Trophoblast cell (in vitro differentiated cells and primary cell): ENCODE measurements around the gene PRICKLE1.

Experiments
- DNase-seq, 2 donors: peaks; one replicate each; pipeline ENCODE4 v3.0.0-alpha.2; 2016
- H2AFZ ChIP-seq: 2 replicates; pipeline ENCODE4 v1.6.1; 2013; ENCODE audit warnings: low read length, moderate library complexity, mild to moderate bottlenecking; ENCODE audit not compliant: insufficient read depth, poor library complexity
- H2AK5ac ChIP-seq: 2 replicates; pipeline ENCODE4 v1.6.1; 2013; ENCODE audit warnings: mild to moderate bottlenecking, low read length
- H2BK120ac ChIP-seq: 2 replicates; pipeline ENCODE4 v1.6.1; 2013; ENCODE audit warnings: low read length, mild to moderate bottlenecking, moderate library complexity; ENCODE audit not compliant: insufficient read depth, poor library complexity
- H2BK12ac ChIP-seq: 2 replicates; pipeline ENCODE4 v1.6.1; 2013; ENCODE audit warnings: mild to moderate bottlenecking, low read length, moderate library complexity
- H2BK5ac ChIP-seq: 2 replicates; pipeline ENCODE4 v1.6.1; 2013; ENCODE audit warnings: low read length, low read depth, moderate library complexity, mild to moderate bottlenecking; ENCODE audit not compliant: poor library complexity
- H3K14ac ChIP-seq: 2 replicates; pipeline ENCODE4 v1.6.1; 2013; ENCODE audit warnings: mild to moderate bottlenecking, low read length
- H3K18ac ChIP-seq: 2 replicates; pipeline ENCODE4 v1.6.1; 2013; ENCODE audit warnings: mild to moderate bottlenecking, low read length
- H3K23ac ChIP-seq: 2 replicates; pipeline ENCODE4 v1.6.1; 2013; ENCODE audit warnings: low read length
- H3K27ac ChIP-seq: 2 replicates; pipeline ENCODE4 v1.5.1; 2013; ENCODE audit warnings: low read depth, mild to moderate bottlenecking, inconsistent platforms, low read length, moderate library complexity
- H3K27me3 ChIP-seq: 2 replicates; pipeline ENCODE4 v1.6.1; 2013; ENCODE audit warnings: inconsistent platforms, mild to moderate bottlenecking, low read length, moderate library complexity; ENCODE audit not compliant: insufficient read depth
- H3K36me3 ChIP-seq, 2 experiments: 1 replicate in 1 of 2; 2 replicates in 1 of 2; pipeline ENCODE4 v1.6.1; 2013; ENCODE audit warnings: low read length in 2 of 2, mild to moderate bottlenecking in 2 of 2, moderate library complexity in 1 of 2; ENCODE audit not compliant: insufficient read depth in 2 of 2, control insufficient read depth in 1 of 2
- H3K4ac ChIP-seq: 2 replicates; pipeline ENCODE4 v1.6.1; 2013; ENCODE audit warnings: low read depth, mild to moderate bottlenecking, low read length, moderate library complexity
- H3K4me1 ChIP-seq, 2 experiments: 1 replicate in 1 of 2; 2 replicates in 1 of 2; pipeline ENCODE4 v1.6.1; 2013; ENCODE audit warnings: low read length in 2 of 2, mild to moderate bottlenecking in 2 of 2, moderate library complexity in 1 of 2; ENCODE audit not compliant: insufficient read depth in 2 of 2, control insufficient read depth in 1 of 2
- H3K4me2 ChIP-seq: 2 replicates; pipeline ENCODE4 v1.6.1; 2013; ENCODE audit warnings: inconsistent platforms, mild to moderate bottlenecking, low read length, moderate library complexity
- H3K4me3 ChIP-seq: 2 replicates; pipeline ENCODE4 v1.5.1; 2013; ENCODE audit warnings: mild to moderate bottlenecking, low read depth, low read length, inconsistent platforms
- H3K79me1 ChIP-seq: one replicate; pipeline ENCODE4 v1.6.1; 2013; ENCODE audit warnings: low read length
- H3K79me2 ChIP-seq: 2 replicates; pipeline ENCODE4 v1.6.1; 2013; ENCODE audit warnings: low read length, mild to moderate bottlenecking; ENCODE audit not compliant: control insufficient read depth, insufficient read depth, poor library complexity
- H3K9ac ChIP-seq: 2 replicates; pipeline ENCODE4 v1.6.1; 2013; ENCODE audit warnings: mild to moderate bottlenecking, low read length
- H3K9me3 ChIP-seq: 2 replicates; pipeline ENCODE4 v1.6.1; 2013; ENCODE audit warnings: low read depth, mild to moderate bottlenecking, control low read depth, inconsistent platforms, low read length; ENCODE audit not compliant: insufficient read depth
- H4K12ac ChIP-seq: 2 replicates; pipeline ENCODE4 v1.6.1; 2013; ENCODE audit warnings: low read depth, mild to moderate bottlenecking, low read length, moderate library complexity
- H4K8ac ChIP-seq: 2 replicates; pipeline ENCODE4 v1.6.1; 2013; ENCODE audit warnings: low read depth, mild to moderate bottlenecking, low read length, moderate library complexity
- H4K91ac ChIP-seq: one replicate; pipeline ENCODE4 v1.6.1; 2013; ENCODE audit warnings: low read depth, mild to moderate bottlenecking, low read length, moderate library complexity
- WGBS: extraction: QIAGEN DNeasy Blood & Tissue Kit; methylation state at CpG from one replicate; pipeline ENCODE4 v1.1.7; 2013; ENCODE audit warnings: missing lambda C conversion rate; ENCODE audit not compliant: insufficient read length, insufficient coverage; ENCODE audit errors: extremely low coverage; 5-methylcytosine and 5-hydroxymethylcytosine counted together

PRICKLE1 gene

DNA sequence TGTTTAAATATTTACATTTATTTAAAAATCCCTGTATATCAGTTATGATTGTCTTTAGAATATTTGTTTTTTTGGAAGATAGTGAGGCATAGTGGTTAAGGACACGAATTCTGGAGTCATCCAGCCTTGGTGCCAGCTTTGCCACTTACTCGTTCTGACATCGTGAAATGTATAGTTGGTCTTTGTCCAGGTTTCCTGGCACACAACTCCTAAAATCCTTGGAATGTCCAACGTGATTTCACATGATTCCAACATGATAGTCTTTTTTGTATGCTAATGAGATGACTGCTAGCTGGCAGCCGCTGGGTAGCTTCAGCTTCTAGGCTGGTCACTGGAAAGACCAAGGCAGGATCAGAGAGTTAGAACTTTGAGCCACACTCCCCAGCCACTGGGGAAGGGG, 64.8 kb downstream of the PRICKLE1 start:
- no peak overlapping the region for H2AK5ac ChIP-seq
- no peak overlapping the region for H3K23ac ChIP-seq
- no peak overlapping the region for H2BK12ac ChIP-seq
- no peaks in the 10 kb centered on the region for H3K79me1 ChIP-seq
- no peak overlapping the region for H3K4ac ChIP-seq
- DNase-seq = no peak
- no peaks in the 10 kb centered on the region for H3K9me3 ChIP-seq
- no peak overlapping the region for H3K4me3 ChIP-seq
- H3K14ac ChIP-seq = no peak overlapping the region
- no peak overlapping the region for H4K12ac ChIP-seq
- no peak overlapping the region for H2AFZ ChIP-seq
- H2BK120ac ChIP-seq = no peak overlapping the region
- no peak overlapping the region for H3K4me2 ChIP-seq
- H3K79me2 ChIP-seq = no peaks in the 10 kb centered on the region
- H3K27ac ChIP-seq = no peak overlapping the region
- no peaks in the 10 kb centered on the region for H3K4me1 ChIP-seq
- H3K9ac ChIP-seq = no peak overlapping the region
- no CpG with 5 or more reads among the region's 5 CpGs for WGBS
- no peaks in the 10 kb centered on the region for H3K36me3 ChIP-seq
- no peak overlapping the region for H4K91ac ChIP-seq
- no peaks in the 10 kb centered on the region for H3K27me3 ChIP-seq
- no peak overlapping the region for H2BK5ac ChIP-seq
- H3K18ac ChIP-seq = no peak overlapping the region
- no peak overlapping the region for H4K8ac ChIP-seq

DNA sequence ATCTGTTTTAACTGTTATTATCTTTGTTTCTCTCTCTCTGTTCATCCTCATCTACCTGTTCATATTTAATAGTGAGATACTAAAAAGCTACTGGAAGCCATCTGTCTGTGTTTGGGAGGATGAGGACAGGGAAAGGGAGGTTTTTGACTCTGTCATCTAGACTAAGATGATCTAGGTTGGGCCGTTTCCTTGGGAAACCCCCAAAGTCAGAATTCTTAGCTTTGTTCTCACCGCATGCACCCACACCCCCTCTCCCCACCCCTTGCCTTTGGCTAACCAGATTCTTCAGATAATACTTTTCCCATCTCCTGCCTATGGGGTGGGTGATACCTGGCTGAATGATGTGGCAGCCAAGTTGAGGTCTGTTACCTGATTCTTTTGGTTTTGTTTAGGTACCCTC, 73.0 kb downstream of the PRICKLE1 start:
- no peak overlapping the region for H4K8ac ChIP-seq
- H4K91ac ChIP-seq = no peak overlapping the region
- no peak overlapping the region for H3K18ac ChIP-seq
- H3K27ac ChIP-seq = no peak overlapping the region
- H3K27me3 ChIP-seq = no peaks in the 10 kb centered on the region
- H3K9me3 ChIP-seq = no peaks in the 10 kb centered on the region
- H3K14ac ChIP-seq = no peak overlapping the region
- H2AK5ac ChIP-seq = no peak overlapping the region
- H3K79me2 ChIP-seq = no peaks in the 10 kb centered on the region
- no peaks in the 10 kb centered on the region for H3K4me1 ChIP-seq
- H2BK5ac ChIP-seq = no peak overlapping the region
- no peak overlapping the region for H3K4me2 ChIP-seq
- no CpG with 5 or more reads among the region's 2 CpGs for WGBS
- H3K23ac ChIP-seq = no peak overlapping the region
- no peak overlapping the region for H3K9ac ChIP-seq
- H2BK120ac ChIP-seq = no peak overlapping the region
- H2AFZ ChIP-seq = no peak overlapping the region
- H2BK12ac ChIP-seq = no peak overlapping the region
- no peaks in the 10 kb centered on the region for H3K36me3 ChIP-seq
- no peak overlapping the region for H4K12ac ChIP-seq
- H3K4ac ChIP-seq = no peak overlapping the region
- H3K4me3 ChIP-seq = no peak overlapping the region
- H3K79me1 ChIP-seq = no peaks in the 10 kb centered on the region
- DNase-seq = no peak

DNA sequence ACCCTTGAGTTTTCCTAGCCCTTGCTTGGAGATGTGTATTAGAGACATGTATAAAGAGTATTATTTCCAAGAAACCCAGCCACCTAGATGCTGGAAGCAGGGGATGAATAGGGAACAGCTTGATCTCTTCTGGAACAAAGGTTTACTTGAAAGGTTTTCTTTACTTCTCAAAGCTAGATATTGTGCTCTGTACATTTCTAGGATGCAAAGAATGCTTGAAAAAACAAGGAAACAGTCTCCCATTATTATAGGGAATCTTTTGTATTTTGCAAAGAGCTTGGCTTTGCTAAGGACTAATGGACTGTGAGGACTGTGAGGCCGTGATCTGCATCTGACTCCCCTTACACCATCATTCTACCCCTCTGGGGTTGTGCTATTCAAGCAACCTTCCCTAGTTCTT, 77.9 kb downstream of the PRICKLE1 start:
- Histone ChIP-seq H3K4ac (no peak overlapping the region), H3K4me2 (no peak overlapping the region), H3K36me3 (no peaks in the 10 kb centered on the region), H3K79me1 (no peaks in the 10 kb centered on the region), H3K4me3 (no peak overlapping the region), H3K14ac (no peak overlapping the region), H3K79me2 (no peaks in the 10 kb centered on the region), H2AFZ (no peak overlapping the region), H4K8ac (no peak overlapping the region), H2AK5ac (no peak overlapping the region), H4K12ac (no peak overlapping the region), H3K27ac (no peak overlapping the region), H3K23ac (no peak overlapping the region), H3K9me3 (no peaks in the 10 kb centered on the region), H4K91ac (no peak overlapping the region), H3K9ac (no peak overlapping the region), H3K4me1 (no peaks in the 10 kb centered on the region), H3K18ac (no peak overlapping the region), H3K27me3 (no peaks in the 10 kb centered on the region), H2BK12ac (no peak overlapping the region), H2BK120ac (no peak overlapping the region), H2BK5ac (no peak overlapping the region)
- DNase-seq = no peak
- no CpG with 5 or more reads among the region's 1 CpG for WGBS

DNA sequence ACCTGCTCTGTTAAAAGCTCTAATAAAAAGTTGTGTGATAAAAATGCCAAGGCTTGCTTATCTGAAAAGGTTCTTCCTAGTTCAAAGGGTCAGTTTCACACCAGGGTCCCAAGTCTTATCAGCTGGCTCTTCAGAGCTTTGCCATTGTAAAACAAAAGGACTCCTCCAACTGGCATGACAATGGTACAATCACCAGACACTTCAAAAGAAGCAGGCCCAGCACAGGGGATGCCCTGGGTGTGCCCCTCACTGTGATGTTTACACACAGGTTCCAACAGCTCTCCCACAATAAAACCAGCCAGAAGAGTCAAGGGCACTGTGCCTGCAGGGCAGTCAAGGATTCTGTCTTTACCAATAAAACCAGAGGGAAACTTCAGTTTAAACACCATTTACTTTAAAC, 78.7 kb downstream of the PRICKLE1 start:
- Histone ChIP-seq H3K18ac (no peak overlapping the region), H3K27me3 (no peaks in the 10 kb centered on the region), H2BK5ac (no peak overlapping the region), H3K4me2 (no peak overlapping the region), H3K4me3 (no peak overlapping the region), H3K36me3 (no peaks in the 10 kb centered on the region), H4K12ac (no peak overlapping the region), H3K4ac (no peak overlapping the region), H3K79me2 (no peaks in the 10 kb centered on the region), H3K14ac (no peak overlapping the region), H4K91ac (no peak overlapping the region), H2AFZ (no peak overlapping the region), H3K4me1 (no peaks in the 10 kb centered on the region), H3K27ac (no peak overlapping the region), H3K79me1 (no peaks in the 10 kb centered on the region), H3K9me3 (no peaks in the 10 kb centered on the region), H2BK120ac (no peak overlapping the region), H2BK12ac (no peak overlapping the region), H3K23ac (no peak overlapping the region), H2AK5ac (no peak overlapping the region), H4K8ac (no peak overlapping the region), H3K9ac (no peak overlapping the region)
- no peak for DNase-seq
